ENCODE measurements around the gene AIPL1. TPM values are rescaled to one million over a fixed set of nuclear protein-coding genes. Genes with fewer than 3 reads are reported as not detected.
A peak's percentile ranks its signal among the peaks of the same experiment; 100 is the strongest.

Gene AIPL1
- total and polyA plus RNA-seq, 12 donors, result not detected

- Histone ChIP-seq H3K4me3 (no peak overlapping the region), H3K27ac (no peak overlapping the region), H3K27me3 (no peaks in the 10 kb centered on the region), H3K4me1 (replicated peaks in 1 of 2) (no peaks in the 10 kb centered on the region), H3K9me3 (replicated peaks in 1 of 3) (no peaks in the 10 kb centered on the region), H3K36me3 (replicated peaks in 1 of 2) (no peaks in the 10 kb centered on the region)
- TF ChIP-seq POLR2A (IDR thresholded peaks at IDR 0.05) (no peak), CTCF (IDR thresholded peaks at IDR 0.05) (peak in 1 of 6 experiments; percentile 16)
- peak in 1 of 7 donors; percentile 13 for DNase-seq
- WGBS, 4 donors, result 22 to 33% (median 27%) methylated on average over 7 to 13 of the region's 13 CpGs
- intact Hi-C loops (cut with DNase I), result loop anchor here in 1 of 2 donors (10.0 kb wide), 1 partner anchor 715 kb away; no protein-coding TSS in a partner anchor
These were observed 14.7 kb downstream of the AIPL1 start for GRCh38 chr17:6420173-6420641.

- H3K27me3 ChIP-seq, result peaks cover 4% of the 10 kb centered on the region
- H3K4me1 ChIP-seq (replicated peaks in 1 of 2), result no peaks in the 10 kb centered on the region
- no peak overlapping the region for H3K4me3 ChIP-seq
- WGBS, 4 donors, result 59 to 80% (median 72%) methylated on average over 6 to 8 of the region's 8 CpGs
- no peaks in the 10 kb centered on the region for H3K36me3 ChIP-seq (replicated peaks in 1 of 2)
- no peaks in the 10 kb centered on the region for H3K9me3 ChIP-seq (replicated peaks in 1 of 3)
- intact Hi-C loops (cut with DNase I), result loop anchor here in 1 of 2 donors (10.0 kb wide), 1 partner anchor 341 kb away; the partner anchor contains the start of gene WSCD1
- TF ChIP-seq CTCF (IDR thresholded peaks at IDR 0.05) (no peak), POLR2A (IDR thresholded peaks at IDR 0.05) (no peak)
- no peak overlapping the region for H3K27ac ChIP-seq
- DNase-seq, result no peak
These were observed 19.3 kb downstream of the AIPL1 start for GRCh38 chr17:6415616-6416015.

DNA sequence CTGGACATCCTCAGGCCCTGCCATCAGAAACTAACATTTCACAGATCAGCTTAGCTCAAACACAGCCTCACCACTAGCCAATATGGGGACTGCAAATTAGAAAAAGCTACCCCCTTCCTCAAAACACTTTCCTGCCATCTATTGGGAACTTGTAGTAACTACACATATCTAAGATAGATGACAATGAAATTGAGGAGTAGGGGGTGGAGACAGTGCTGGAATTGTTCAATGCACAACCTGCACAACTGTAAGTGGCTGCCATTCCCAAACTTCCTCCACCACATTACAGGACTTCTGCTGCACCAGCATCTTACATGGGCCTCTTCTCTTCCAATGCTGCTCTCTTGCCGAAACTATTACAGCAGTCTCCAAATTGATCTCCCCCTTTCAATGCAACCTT, 21.9 kb downstream of the AIPL1 start:
- Histone ChIP-seq H3K27ac (no peak overlapping the region), H3K27me3 (peaks cover 4% of the 10 kb centered on the region), H3K4me1 (replicated peaks in 1 of 2) (no peaks in the 10 kb centered on the region), H3K9me3 (replicated peaks in 1 of 3) (no peaks in the 10 kb centered on the region), H3K4me3 (no peak overlapping the region), H3K36me3 (replicated peaks in 1 of 2) (no peaks in the 10 kb centered on the region)
- WGBS, 4 donors, result 82 to 100% (median 95%) methylated on average over 1 of the region's 1 CpG
- intact Hi-C loops (cut with DNase I), result loop anchor here in 1 of 2 donors (10.0 kb wide), 1 partner anchor 338 kb away; the partner anchor contains the start of gene WSCD1
- no peak for DNase-seq
- TF ChIP-seq POLR2A (IDR thresholded peaks at IDR 0.05) (no peak), CTCF (IDR thresholded peaks at IDR 0.05) (peak in 4 of 6 experiments; percentile 30 to 41 (median 34))

DNA sequence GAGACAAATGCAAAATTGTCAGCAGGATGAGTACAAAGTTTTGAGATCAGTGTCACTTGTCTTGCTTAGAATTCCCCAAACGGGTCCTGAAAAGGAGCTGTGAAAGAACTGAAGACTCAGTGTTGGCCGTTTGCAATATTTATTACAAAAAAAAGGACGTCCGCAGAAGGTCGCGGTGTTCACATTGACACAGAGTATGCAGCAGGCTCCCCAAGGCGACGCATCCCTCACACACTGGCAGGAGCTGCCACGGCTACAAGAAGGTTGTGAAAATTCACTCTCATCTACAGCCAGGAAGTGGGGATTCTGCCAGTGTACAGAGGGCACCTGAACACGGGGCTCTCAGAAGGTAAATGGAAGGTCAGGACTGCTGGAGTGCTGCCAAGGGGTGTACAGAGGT, 26.2 kb downstream of the AIPL1 start:
- DNase-seq, result no peak
- H3K27me3 ChIP-seq, result peaks cover 9% of the 10 kb centered on the region
- 46 to 50% (median 49%) methylated on average over 10 of the region's 10 CpGs for WGBS, 4 donors
- no peak for TF ChIP-seq POLR2A (IDR thresholded peaks at IDR 0.05)
- no peak for TF ChIP-seq CTCF (IDR thresholded peaks at IDR 0.05)
- no peak overlapping the region for H3K4me3 ChIP-seq
- intact Hi-C loops (cut with DNase I), result no loop called here
- H3K36me3 ChIP-seq (replicated peaks in 1 of 2), result no peaks in the 10 kb centered on the region
- H3K9me3 ChIP-seq (replicated peaks in 1 of 3), result no peaks in the 10 kb centered on the region
- no peaks in the 10 kb centered on the region for H3K4me1 ChIP-seq (replicated peaks in 1 of 2)
- H3K27ac ChIP-seq, result no peak overlapping the region
